Stromal cell of bone marrow (primary cell): ENCODE data around the gene UBAC1.
A peak's percentile ranks its signal among the peaks of the same experiment; 100 is the strongest.

Experiments used
- DNase-seq: peaks from one replicate; pipeline ENCODE4 v3.0.0-alpha.2; 2012; ENCODE audit warnings: low read depth

UBAC1 gene

GRCh38 chr9:135939351-135940265, 21.6 kb downstream of the UBAC1 start:
- no peak for DNase-seq

GRCh38 chr9:135937521-135938489, 23.4 kb downstream of the UBAC1 start:
- no peak for DNase-seq

- no peak for DNase-seq
These were observed 28.1 kb downstream of the UBAC1 start for GRCh38 chr9:135933114-135933513.

- DNase-seq, result no peak
These were observed 28.5 kb downstream of the UBAC1 start for GRCh38 chr9:135932656-135933055.

- no peak for DNase-seq
These were observed 29.8 kb downstream of the UBAC1 start for GRCh38 chr9:135931349-135931820.

- no peak for DNase-seq
These were observed 30.5 kb downstream of the UBAC1 start for GRCh38 chr9:135930446-135931345.

GRCh38 chr9:135929656-135930445, 31.3 kb downstream of the UBAC1 start:
- DNase-seq, result no peak

GRCh38 chr9:135928731-135929655, 32.2 kb downstream of the UBAC1 start:
- DNase-seq, result no peak

- no peak for DNase-seq
These were observed 33.0 kb downstream of the UBAC1 start for GRCh38 chr9:135928074-135928730.

- DNase-seq, result no peak
These were observed 33.8 kb downstream of the UBAC1 start for GRCh38 chr9:135927195-135928013.

GRCh38 chr9:135926402-135927194, 34.6 kb downstream of the UBAC1 start:
- peak; percentile 49 for DNase-seq

GRCh38 chr9:135925496-135926133, 35.6 kb downstream of the UBAC1 start:
- DNase-seq, result no peak

GRCh38 chr9:135924628-135925338, 36.4 kb downstream of the UBAC1 start:
- no peak for DNase-seq

GRCh38 chr9:135923508-135923907, 37.7 kb downstream of the UBAC1 start:
- DNase-seq, result no peak

GRCh38 chr9:135921749-135922310, 39.3 kb downstream of the UBAC1 start:
- DNase-seq, result no peak
